GM18517 (cell line): ENCODE results near the gene TNFSF9.
A peak's percentile ranks its signal among the peaks of the same experiment; 100 is the strongest.
"Not testable (repeated sequence)": the region's sequence is repeated elsewhere in the genome, so short reads cannot be mapped to it uniquely, and the experiment has no call there.

ENCODE experiments used
- ATAC-seq: cut with Tn5 transposase; IDR thresholded peaks from one replicate; pipeline ENCODE4 v1.9.1; 2021; ENCODE audit warnings: mild to moderate bottlenecking, moderate library complexity; ENCODE audit not compliant: unreplicated experiment

Gene TNFSF9

GRCh38 chr19:6503407-6504201 is 27.2 kb upstream of the TNFSF9 start:
- no peak for ATAC-seq

GRCh38 chr19:6508028-6508771 is 22.6 kb upstream of the TNFSF9 start:
- not testable (repeated sequence) for ATAC-seq

- no peak for ATAC-seq
Observed at GRCh38 chr19:6509118-6509971, 21.5 kb upstream of the TNFSF9 start.

- no peak for ATAC-seq
Observed at GRCh38 chr19:6510618-6511017, 20.2 kb upstream of the TNFSF9 start.

- ATAC-seq: no peak
Observed at GRCh38 chr19:6514089-6514488, 16.7 kb upstream of the TNFSF9 start.

GRCh38 chr19:6514926-6515544 is 15.8 kb upstream of the TNFSF9 start:
- no peak for ATAC-seq

- ATAC-seq: peak; percentile 47
Observed at GRCh38 chr19:6516018-6516658, 14.7 kb upstream of the TNFSF9 start.

- no peak for ATAC-seq
Observed at GRCh38 chr19:6516659-6517291, 14.1 kb upstream of the TNFSF9 start.

GRCh38 chr19:6518145-6518911 is 12.5 kb upstream of the TNFSF9 start:
- peak; percentile 32 for ATAC-seq

GRCh38 chr19:6519289-6519688 is 11.5 kb upstream of the TNFSF9 start:
- ATAC-seq: no peak

- peak; percentile 42 for ATAC-seq
Observed at GRCh38 chr19:6521718-6522646, 8.8 kb upstream of the TNFSF9 start.

GRCh38 chr19:6522712-6523111 is 8.1 kb upstream of the TNFSF9 start:
- no peak for ATAC-seq

GRCh38 chr19:6524311-6524710 is 6.5 kb upstream of the TNFSF9 start:
- ATAC-seq: no peak

- ATAC-seq: peak; percentile 54
Observed at GRCh38 chr19:6527893-6528543, 2.8 kb upstream of the TNFSF9 start.

- ATAC-seq: peak; percentile 4
Observed at GRCh38 chr19:6528544-6529121, 2.2 kb upstream of the TNFSF9 start.

- no peak for ATAC-seq
Observed at GRCh38 chr19:6529351-6529750, 1.5 kb upstream of the TNFSF9 start.

GRCh38 chr19:6529937-6530385 is 865 bp upstream of the TNFSF9 start:
- ATAC-seq: no peak
